ENCODE data around the gene PAQR3.

DNA sequence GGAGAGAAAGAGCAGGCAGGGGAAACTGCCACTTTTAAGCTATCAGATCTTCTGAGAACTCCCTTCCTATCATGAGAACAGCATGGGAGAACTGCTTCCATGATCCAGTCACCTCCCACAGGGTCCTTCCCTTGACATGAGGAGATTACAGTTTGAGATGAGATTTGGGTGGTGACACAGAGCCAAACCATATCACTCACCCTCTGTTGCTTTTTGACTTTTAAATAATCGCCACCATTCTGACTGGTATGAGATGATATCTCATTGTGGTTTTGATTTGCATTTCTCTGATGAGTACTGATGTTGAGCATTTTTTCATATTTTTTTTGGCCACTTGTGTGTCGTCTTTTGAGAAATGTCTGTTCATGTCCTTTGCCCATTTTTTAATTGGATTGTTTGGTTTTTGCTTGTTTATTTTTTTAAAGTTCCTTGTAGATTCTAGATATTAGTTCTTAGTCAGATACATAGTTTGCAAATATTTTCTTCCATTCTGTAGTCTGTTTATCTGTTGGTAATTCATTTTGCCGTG, 6.5 kb upstream of the PAQR3 start:
- TF ChIP-seq, protein P1, sequence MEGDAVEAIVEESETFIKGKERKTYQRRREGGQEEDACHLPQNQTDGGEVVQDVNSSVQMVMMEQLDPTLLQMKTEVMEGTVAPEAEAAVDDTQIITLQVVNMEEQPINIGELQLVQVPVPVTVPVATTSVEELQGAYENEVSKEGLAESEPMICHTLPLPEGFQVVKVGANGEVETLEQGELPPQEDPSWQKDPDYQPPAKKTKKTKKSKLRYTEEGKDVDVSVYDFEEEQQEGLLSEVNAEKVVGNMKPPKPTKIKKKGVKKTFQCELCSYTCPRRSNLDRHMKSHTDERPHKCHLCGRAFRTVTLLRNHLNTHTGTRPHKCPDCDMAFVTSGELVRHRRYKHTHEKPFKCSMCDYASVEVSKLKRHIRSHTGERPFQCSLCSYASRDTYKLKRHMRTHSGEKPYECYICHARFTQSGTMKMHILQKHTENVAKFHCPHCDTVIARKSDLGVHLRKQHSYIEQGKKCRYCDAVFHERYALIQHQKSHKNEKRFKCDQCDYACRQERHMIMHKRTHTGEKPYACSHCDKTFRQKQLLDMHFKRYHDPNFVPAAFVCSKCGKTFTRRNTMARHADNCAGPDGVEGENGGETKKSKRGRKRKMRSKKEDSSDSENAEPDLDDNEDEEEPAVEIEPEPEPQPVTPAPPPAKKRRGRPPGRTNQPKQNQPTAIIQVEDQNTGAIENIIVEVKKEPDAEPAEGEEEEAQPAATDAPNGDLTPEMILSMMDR (conservative IDR thresholded peaks at IDR 0.05; ENCODE audit: low read depth in 2 of 2): no peak
- TF ChIP-seq, protein P2, sequence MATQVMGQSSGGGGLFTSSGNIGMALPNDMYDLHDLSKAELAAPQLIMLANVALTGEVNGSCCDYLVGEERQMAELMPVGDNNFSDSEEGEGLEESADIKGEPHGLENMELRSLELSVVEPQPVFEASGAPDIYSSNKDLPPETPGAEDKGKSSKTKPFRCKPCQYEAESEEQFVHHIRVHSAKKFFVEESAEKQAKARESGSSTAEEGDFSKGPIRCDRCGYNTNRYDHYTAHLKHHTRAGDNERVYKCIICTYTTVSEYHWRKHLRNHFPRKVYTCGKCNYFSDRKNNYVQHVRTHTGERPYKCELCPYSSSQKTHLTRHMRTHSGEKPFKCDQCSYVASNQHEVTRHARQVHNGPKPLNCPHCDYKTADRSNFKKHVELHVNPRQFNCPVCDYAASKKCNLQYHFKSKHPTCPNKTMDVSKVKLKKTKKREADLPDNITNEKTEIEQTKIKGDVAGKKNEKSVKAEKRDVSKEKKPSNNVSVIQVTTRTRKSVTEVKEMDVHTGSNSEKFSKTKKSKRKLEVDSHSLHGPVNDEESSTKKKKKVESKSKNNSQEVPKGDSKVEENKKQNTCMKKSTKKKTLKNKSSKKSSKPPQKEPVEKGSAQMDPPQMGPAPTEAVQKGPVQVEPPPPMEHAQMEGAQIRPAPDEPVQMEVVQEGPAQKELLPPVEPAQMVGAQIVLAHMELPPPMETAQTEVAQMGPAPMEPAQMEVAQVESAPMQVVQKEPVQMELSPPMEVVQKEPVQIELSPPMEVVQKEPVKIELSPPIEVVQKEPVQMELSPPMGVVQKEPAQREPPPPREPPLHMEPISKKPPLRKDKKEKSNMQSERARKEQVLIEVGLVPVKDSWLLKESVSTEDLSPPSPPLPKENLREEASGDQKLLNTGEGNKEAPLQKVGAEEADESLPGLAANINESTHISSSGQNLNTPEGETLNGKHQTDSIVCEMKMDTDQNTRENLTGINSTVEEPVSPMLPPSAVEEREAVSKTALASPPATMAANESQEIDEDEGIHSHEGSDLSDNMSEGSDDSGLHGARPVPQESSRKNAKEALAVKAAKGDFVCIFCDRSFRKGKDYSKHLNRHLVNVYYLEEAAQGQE (IDR thresholded peaks at IDR 0.05; ENCODE audit: unreplicated experiment): no peak
- TF ChIP-seq POLR2AphosphoS5 (IDR thresholded peaks at IDR 0.05; ENCODE audit: low read depth) (no peak), EZH2 (IDR thresholded peaks at IDR 0.05; ENCODE audit: low read depth, unreplicated experiment) (no peak), EZH2phosphoT487 (IDR thresholded peaks at IDR 0.05; ENCODE audit: unreplicated experiment) (no peak)
- TF ChIP-seq, protein P3, sequence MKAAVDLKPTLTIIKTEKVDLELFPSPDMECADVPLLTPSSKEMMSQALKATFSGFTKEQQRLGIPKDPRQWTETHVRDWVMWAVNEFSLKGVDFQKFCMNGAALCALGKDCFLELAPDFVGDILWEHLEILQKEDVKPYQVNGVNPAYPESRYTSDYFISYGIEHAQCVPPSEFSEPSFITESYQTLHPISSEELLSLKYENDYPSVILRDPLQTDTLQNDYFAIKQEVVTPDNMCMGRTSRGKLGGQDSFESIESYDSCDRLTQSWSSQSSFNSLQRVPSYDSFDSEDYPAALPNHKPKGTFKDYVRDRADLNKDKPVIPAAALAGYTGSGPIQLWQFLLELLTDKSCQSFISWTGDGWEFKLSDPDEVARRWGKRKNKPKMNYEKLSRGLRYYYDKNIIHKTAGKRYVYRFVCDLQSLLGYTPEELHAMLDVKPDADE (IDR thresholded peaks at IDR 0.05): no peak

Measured in GM23338 (cell line).